Stimulated activated CD4-positive, alpha-beta T cell treated with anti-CD3 and anti-CD28 coated beads, Interleukin-1b, Interleukin-23, amount 100 ng/mL, for 1 hour (primary cell): ENCODE data around the gene DOCK1.

ENCODE experiments used
- DNase-seq, 2 donors: peaks; one replicate each; pipeline ENCODE4 v3.0.0-alpha.2; 2020; ENCODE audit warnings: low read depth in 2 of 2

Gene DOCK1

DNA sequence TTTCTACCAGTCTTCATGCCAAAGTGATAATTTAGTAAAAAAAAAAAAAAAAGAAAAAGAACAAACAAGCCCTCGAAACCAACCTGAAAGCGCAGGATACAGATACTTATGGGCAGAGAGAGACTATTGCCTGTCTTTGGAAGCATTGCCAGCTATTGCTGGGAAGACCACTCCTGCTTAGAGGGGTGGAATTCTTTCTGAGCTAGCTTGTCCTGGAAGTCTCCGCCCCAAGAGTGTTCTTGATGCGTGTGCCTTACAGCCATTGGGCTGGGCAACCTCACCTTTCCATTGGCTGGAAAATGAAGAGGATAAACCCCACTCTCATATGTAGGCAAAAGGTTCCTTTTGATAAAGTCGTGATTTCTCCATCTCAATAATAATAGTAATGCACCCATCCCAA is 311.0 kb downstream of the DOCK1 start:
- no peak for DNase-seq

DNA sequence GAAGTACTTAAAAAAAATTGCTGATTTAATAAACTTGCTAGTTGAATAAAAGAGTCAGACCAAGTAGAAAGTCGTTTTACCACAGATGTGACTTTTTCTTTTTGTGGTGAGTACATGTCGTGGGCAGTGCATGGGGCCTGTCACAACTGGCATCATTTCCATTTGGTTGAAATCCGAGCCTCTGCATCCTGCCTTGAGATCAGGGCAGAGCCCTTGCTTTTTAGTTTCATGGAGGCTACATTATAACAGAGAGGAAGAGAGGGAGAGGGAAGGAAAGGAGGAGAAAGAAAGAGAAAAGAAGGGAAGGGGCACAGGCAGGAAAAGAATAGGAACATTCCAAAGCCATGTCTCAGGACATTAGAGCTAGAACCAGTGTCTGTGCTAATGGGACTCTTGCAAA is 311.6 kb downstream of the DOCK1 start:
- no peak for DNase-seq

DNA sequence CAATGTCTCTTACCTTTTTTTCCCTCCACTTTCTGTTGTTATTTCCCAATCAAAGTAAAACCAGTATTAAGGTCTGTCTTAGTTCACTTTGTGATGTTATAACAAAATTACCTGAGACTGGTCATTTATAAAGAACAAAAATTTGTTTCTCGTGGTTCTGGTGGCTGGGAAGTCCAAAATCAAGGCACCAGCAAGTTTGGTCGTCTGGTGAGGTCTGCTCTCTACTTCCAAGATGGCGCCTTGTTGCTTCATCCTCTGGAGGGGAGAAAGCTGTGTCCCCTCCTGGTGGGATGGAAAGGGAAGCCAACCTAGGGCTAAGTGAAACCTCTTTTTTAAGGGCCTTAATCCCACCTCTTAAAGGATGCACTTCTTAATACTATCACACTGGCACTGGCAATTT is 313.4 kb downstream of the DOCK1 start:
- DNase-seq = no peak

DNA sequence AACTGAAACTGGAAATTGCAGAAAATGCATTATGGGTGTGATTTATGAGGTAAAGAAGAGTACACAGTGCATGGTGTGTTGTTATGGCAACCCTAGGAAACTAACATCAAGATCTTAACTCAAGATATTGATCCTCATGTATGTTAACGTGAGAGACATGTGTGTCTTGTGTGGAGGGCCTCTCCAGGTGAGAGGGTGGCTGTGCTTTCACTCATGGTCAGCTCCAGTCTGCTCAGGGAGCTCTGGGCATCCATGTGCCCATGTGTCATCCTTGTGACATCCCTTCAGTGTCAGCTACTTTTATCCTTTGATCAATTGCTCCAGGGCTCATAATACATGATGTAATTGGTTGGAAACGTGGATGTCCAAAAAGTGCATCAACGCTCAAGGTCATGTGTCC is 316.1 kb downstream of the DOCK1 start:
- no peak for DNase-seq

DNA sequence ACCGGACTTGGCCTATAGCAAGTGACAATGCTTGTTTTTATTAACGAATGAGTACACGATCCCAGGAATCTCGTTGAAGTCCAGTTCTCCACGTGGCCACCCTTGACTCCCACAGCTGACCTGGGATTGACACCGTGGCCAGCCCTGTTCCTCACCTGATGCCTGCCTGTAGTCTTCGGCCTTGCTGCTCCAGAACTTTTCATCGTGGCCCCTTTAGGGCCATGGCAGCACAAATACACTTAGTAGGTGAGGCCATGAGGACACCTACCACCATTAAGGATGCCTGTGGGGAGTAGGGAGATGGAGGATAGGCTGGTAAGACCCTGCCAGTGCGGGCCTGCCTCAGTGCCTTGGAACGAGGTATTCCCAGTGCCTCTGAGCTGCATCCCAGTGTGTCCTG is 321.8 kb downstream of the DOCK1 start:
- DNase-seq = no peak

- DNase-seq = no peak
Measured at GRCh38 chr10:127227663-127228062, 322.4 kb downstream of the DOCK1 start.

- no peak for DNase-seq
Measured at GRCh38 chr10:127228195-127228787, 323.1 kb downstream of the DOCK1 start.

GRCh38 chr10:127234306-127234800 is 329.1 kb downstream of the DOCK1 start:
- no peak for DNase-seq

- no peak for DNase-seq
Measured at GRCh38 chr10:127236266-127236665, 331.0 kb downstream of the DOCK1 start.

DNA sequence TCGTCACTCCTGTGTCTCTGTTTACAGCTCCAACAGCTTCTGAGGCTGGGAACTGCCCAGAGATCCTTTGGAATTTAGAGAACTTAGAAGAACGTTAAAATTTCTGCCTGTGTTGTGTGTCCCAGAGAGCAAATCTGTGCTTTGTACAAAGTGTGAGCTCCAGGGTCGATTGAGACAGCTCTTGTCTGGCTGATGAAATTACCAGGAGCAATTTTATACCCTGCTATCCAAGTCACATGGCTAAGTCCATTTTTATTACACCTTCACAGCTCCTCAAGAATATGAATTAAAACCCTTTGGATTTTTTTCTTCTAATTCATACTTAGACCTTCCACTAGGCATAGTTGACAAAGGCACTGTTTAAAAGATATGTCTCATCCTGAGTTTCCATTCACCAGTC is 337.7 kb downstream of the DOCK1 start:
- DNase-seq = no peak

GRCh38 chr10:127243490-127244272 is 338.5 kb downstream of the DOCK1 start:
- DNase-seq = no peak

GRCh38 chr10:127245456-127245855 is 340.2 kb downstream of the DOCK1 start:
- DNase-seq = no peak

- DNase-seq = no peak
Measured at GRCh38 chr10:127250031-127250430, 344.8 kb downstream of the DOCK1 start.

- DNase-seq = no peak
Measured at GRCh38 chr10:127252818-127253217, 347.6 kb downstream of the DOCK1 start.

- no peak for DNase-seq
Measured at GRCh38 chr10:127254276-127254675, 349.0 kb downstream of the DOCK1 start.

- DNase-seq = no peak
Measured at GRCh38 chr10:127257395-127257794, 352.2 kb downstream of the DOCK1 start.

GRCh38 chr10:127259347-127259746 is 354.1 kb downstream of the DOCK1 start:
- no peak for DNase-seq

DNA sequence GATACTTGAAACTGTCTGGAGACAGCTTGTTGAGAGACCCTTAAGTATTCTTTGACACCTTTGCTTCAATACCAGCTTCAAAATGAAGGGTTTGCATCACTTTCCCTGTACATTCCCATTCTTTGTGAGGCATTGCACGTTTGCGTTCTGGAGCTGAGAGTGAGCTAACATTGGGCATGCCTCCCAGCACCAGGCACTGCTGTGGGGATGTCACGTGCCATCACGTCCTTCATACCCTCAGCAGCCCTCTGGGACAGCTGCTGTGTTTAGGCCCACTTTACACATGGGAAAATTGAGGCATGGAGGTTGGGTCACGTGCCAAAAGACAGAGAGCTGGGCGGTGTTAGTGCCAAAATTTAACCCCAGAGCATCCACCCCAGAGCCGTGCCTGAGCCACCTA is 357.4 kb downstream of the DOCK1 start:
- no peak for DNase-seq

DNA sequence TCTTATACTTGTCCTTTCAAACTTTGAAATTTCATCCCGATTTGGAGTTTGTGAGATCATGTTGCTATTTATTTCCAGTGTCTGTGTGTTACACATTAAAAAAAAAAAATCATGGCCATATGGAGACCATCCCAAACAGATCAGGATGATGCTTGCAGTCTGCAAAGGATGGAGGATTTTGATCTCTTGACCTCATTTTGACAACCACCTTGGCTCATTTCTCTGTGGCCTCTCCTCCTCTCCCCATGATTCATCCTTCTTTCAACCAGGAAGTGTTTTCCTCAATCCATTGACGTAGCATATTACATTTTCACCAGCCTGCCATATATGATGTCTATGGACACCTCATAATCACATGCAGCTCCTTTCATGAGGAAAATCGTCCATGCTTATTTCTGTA is 360.1 kb downstream of the DOCK1 start:
- DNase-seq = no peak

DNA sequence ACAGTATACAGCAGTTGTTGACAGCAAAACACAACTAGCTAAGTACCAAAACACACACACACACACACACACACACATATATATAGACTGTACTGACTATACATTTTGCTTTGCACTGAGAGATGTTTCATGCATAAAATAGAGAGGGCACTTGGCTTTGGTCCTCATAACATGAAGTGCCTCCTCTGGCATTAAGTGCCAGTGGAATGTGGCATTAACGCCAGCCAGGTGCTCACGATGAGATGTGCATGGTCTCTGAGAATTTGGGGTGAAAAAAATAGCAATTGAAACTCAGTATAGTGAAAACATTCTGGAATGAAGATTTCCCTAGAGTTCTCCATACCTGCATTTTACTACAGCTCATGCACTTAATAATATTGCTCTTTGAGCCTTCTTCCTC is 361.2 kb downstream of the DOCK1 start:
- DNase-seq = no peak

GRCh38 chr10:127267442-127267841 is 362.2 kb downstream of the DOCK1 start:
- no peak for DNase-seq

- no peak for DNase-seq
Measured at GRCh38 chr10:127272076-127272475, 366.8 kb downstream of the DOCK1 start.

- DNase-seq = no peak
Measured at GRCh38 chr10:127275272-127275671, 370.0 kb downstream of the DOCK1 start.
